CD4-positive, CD25-positive, alpha-beta regulatory T cell (primary cell): ENCODE results near the gene PRDM12. TPM values are rescaled to one million over a fixed set of nuclear protein-coding genes. Genes with fewer than 3 reads are reported as not detected.

Experiments
- ATAC-seq, 2 donors: fragments of 150-1000 bp; cut with Tn5 transposase; one replicate each; pipeline ENCODE4 v1.10.0; 2021; ENCODE audit warnings: low read depth in 2 of 2, moderate number of reproducible peaks in 2 of 2, moderate library complexity in 1 of 2
- DNase-seq, 3 donors: peaks; one replicate each; pipeline versions ENCODE4 v3.0.0 to v3.0.0-alpha.2; 2012 to 2022; ENCODE audit warnings: mixed read lengths in 1 of 3
- H3K27ac ChIP-seq: one replicate; pipeline ENCODE4 v1.7.0; 2013; ENCODE audit warnings: mild to moderate bottlenecking, low read length; ENCODE audit not compliant: insufficient read depth, poor library complexity, severe bottlenecking
- H3K27me3 ChIP-seq: one replicate; pipeline ENCODE4 v1.7.0; 2013; ENCODE audit warnings: low read length; ENCODE audit not compliant: control insufficient read depth, insufficient read depth
- H3K36me3 ChIP-seq: one replicate; pipeline ENCODE4 v1.7.0; 2013; ENCODE audit warnings: mild to moderate bottlenecking, low read length, moderate library complexity; ENCODE audit not compliant: control insufficient read depth, insufficient read depth
- H3K4me1 ChIP-seq: 2 replicates; pipeline ENCODE4 v1.7.0; 2013; ENCODE audit warnings: mild to moderate bottlenecking, low read length; ENCODE audit not compliant: insufficient read depth, control insufficient read depth, poor library complexity, severe bottlenecking
- H3K4me3 ChIP-seq: one replicate; pipeline ENCODE4 v1.7.0; 2013; ENCODE audit warnings: low read depth, mild to moderate bottlenecking, low read length, moderate library complexity
- H3K9me3 ChIP-seq, 2 experiments: 1 replicate in 1 of 2; 2 replicates in 1 of 2; pipeline ENCODE4 v1.7.0; 2013; ENCODE audit warnings: low read length in 2 of 2, mild to moderate bottlenecking in 1 of 2, moderate library complexity in 1 of 2; ENCODE audit not compliant: control insufficient read depth in 2 of 2
- H3K27ac Mint-ChIP-seq, 3 donors: one replicate each; pipeline ENCODE4 v1.8.0; 2020 to 2022; ENCODE audit warnings: mild to moderate bottlenecking in 3 of 3, mixed read lengths in 3 of 3, moderate library complexity in 2 of 3
- H3K27me3 Mint-ChIP-seq: one replicate; pipeline ENCODE4 v1.8.0; 2022; ENCODE audit warnings: mild to moderate bottlenecking, mixed read lengths
- H3K36me3 Mint-ChIP-seq: one replicate; pipeline ENCODE4 v1.8.0; 2020; ENCODE audit warnings: mixed read lengths
- H3K4me1 Mint-ChIP-seq, 4 donors: one replicate each; pipeline ENCODE4 v1.8.0; 2020 to 2022; ENCODE audit warnings: mixed read lengths in 4 of 4, mild to moderate bottlenecking in 1 of 4
- H3K4me3 Mint-ChIP-seq, 4 donors: one replicate each; pipeline ENCODE4 v1.8.0; 2020 to 2022; ENCODE audit warnings: mild to moderate bottlenecking in 4 of 4, mixed read lengths in 4 of 4, moderate library complexity in 3 of 4
- H3K9me3 Mint-ChIP-seq, 7 donors: one replicate each; pipeline ENCODE4 v1.8.0; 2020 to 2022; ENCODE audit warnings: mixed read lengths in 7 of 7, mild to moderate bottlenecking in 3 of 7, moderate library complexity in 2 of 7
- polyA plus RNA-seq, 4 donors: library from polyadenylated mRNA; unstranded; fragments of 300-500 nt; fragmentation: Illumina TruSeq; gene quantifications; one replicate each; pipeline ENCODE4 v1.2.3, GENCODE V29; 2021
- total RNA-seq: library from RNA; stranded (reverse); gene quantifications from one replicate; pipeline ENCODE4 v1.2.3, GENCODE V29; 2022

The PRDM12 gene
- total and polyA plus RNA-seq, 5 donors from 2014 or later = 0.10 TPM; not detected in 4

GRCh38 chr9:130634191-130634768 is 30.1 kb upstream of the PRDM12 start:
- no peaks in the 10 kb centered on the region for H3K27me3 ChIP-seq
- Mint-ChIP-seq H3K27me3 (no peaks in the 10 kb centered on the region), H3K36me3 (peaks cover 41% of the 10 kb centered on the region), H3K9me3 (no peaks in the 10 kb centered on the region), H3K27ac (peak overlapping the region in 1 of 3 donors; percentile 64), H3K4me3 (no peak overlapping the region), H3K4me1 (no peaks in the 10 kb centered on the region)
- H3K4me1 ChIP-seq = no peaks in the 10 kb centered on the region
- H3K36me3 ChIP-seq = peaks cover 78% of the 10 kb centered on the region
- ATAC-seq (no peak), DNase-seq (no peak)
- no peak overlapping the region for H3K27ac ChIP-seq
- no peaks in the 10 kb centered on the region for H3K9me3 ChIP-seq
- H3K4me3 ChIP-seq = no peak overlapping the region

- H3K27me3 Mint-ChIP-seq = no peaks in the 10 kb centered on the region
- no peak overlapping the region for H3K4me3 Mint-ChIP-seq
- H3K27me3 ChIP-seq = no peaks in the 10 kb centered on the region
- H3K36me3 Mint-ChIP-seq = peaks cover 38% of the 10 kb centered on the region
- peak overlapping the region in 2 of 3 donors; percentile 36 to 64 for H3K27ac Mint-ChIP-seq
- no peaks in the 10 kb centered on the region for H3K4me1 ChIP-seq
- ATAC-seq (no peak), DNase-seq (no peak)
- H3K27ac ChIP-seq = no peak overlapping the region
- no peak overlapping the region for H3K4me3 ChIP-seq
- H3K36me3 ChIP-seq = peaks cover 75% of the 10 kb centered on the region
- H3K4me1 Mint-ChIP-seq = no peaks in the 10 kb centered on the region
- H3K9me3 ChIP-seq = no peaks in the 10 kb centered on the region
- H3K9me3 Mint-ChIP-seq = no peaks in the 10 kb centered on the region
Measured at GRCh38 chr9:130634801-130635200, 29.6 kb upstream of the PRDM12 start.

DNA sequence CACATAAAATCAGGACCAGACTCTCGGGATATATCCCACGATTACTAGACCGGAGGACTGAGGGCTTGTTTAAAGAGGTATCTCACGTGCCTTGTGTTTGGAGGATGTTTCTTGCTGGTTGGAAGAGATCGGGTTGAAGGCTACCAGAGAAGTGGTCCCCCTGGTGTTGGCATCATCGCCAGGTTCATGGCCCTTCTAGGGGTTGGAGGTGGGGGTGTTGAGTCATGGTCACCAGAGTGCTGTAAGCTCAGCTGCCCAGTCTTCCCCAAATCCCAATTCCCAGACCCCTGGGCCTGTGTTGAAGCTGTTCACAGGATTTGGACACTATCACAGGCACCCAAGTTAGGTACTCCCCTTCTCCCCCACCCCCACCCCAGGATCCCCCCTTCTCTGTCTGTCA is 29.1 kb upstream of the PRDM12 start:
- Histone ChIP-seq H3K4me3 (no peak overlapping the region), H3K27ac (no peak overlapping the region), H3K27me3 (no peaks in the 10 kb centered on the region), H3K9me3 (no peaks in the 10 kb centered on the region), H3K36me3 (peaks cover 73% of the 10 kb centered on the region), H3K4me1 (no peaks in the 10 kb centered on the region)
- H3K4me1 Mint-ChIP-seq = no peaks in the 10 kb centered on the region
- H3K9me3 Mint-ChIP-seq = no peaks in the 10 kb centered on the region
- no peak for ATAC-seq
- no peak overlapping the region for H3K4me3 Mint-ChIP-seq
- H3K27ac Mint-ChIP-seq = no peak overlapping the region
- no peak for DNase-seq
- no peaks in the 10 kb centered on the region for H3K27me3 Mint-ChIP-seq
- peaks cover 38% of the 10 kb centered on the region for H3K36me3 Mint-ChIP-seq

DNA sequence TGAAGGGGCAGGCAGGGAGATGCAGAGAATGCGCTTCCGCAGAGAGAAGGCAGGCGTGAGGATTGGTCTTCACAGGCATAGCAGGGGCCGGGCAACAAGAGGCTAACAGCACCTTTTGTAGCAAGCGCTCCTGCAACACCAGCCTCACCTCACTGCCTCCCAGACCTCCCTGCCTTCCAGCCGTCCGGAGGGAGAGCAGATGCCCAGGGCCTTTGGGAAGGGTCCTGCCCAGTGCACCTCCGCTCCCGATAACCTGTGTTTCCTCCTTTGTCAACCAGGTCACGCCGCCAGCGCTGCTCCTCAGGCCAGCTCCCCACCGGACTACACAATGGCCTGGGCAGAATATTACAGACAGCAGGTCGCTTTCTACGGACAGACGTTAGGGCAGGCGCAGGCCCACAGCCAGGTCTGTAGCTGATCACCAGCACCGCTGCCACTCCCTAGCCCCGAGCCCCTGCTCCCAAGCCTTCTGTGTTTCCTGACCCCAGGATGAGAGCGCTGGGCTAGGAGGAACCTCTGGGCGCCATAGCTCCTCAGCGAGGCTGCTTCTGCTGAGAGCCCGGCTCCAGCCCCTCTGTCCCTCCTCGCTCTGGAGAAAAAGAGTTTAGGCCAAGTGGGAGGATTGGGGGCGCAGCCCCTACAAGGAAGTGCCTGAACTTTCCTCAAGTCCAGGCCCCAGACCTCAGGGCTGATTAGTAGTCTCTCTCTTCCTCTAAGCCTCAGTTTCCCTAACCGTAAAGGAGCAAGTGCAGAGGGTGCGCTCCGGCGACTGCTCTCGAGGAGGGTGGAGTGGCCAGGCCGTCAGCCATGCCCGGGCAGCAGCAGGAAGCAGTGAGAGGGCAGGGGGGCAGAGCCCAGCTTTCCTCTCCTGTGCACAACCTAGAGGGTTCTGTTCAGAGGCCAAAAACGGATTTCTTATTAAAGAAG is 28.4 kb upstream of the PRDM12 start:
- no peak for ATAC-seq
- peaks cover 38% of the 10 kb centered on the region for H3K36me3 Mint-ChIP-seq
- no peak overlapping the region for H3K27ac ChIP-seq

DNA sequence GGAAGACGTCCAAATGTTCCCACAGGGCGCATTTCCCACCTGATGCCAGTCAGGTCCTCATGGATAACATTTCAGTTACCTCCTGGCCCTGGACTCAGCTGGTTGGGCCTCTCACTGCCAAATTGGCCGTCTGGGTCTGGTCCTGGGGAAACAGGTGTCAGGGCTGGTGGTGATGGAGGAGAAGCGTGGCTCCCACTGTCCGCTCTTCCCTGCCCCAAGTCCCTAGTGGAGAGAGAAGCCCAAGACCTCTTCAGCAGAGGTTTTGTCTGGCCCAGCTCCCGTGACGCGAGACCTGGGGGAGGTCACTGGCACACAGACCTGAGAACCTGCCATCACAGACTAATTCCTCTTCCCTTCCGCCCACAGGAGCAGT is 27.8 kb upstream of the PRDM12 start:
- Mint-ChIP-seq H3K27me3 (no peaks in the 10 kb centered on the region), H3K27ac (no peak overlapping the region), H3K4me3 (no peak overlapping the region), H3K9me3 (no peaks in the 10 kb centered on the region), H3K4me1 (no peaks in the 10 kb centered on the region), H3K36me3 (peaks cover 37% of the 10 kb centered on the region)
- peaks cover 60% of the 10 kb centered on the region for H3K36me3 ChIP-seq
- no peak overlapping the region for H3K4me3 ChIP-seq
- H3K4me1 ChIP-seq = no peaks in the 10 kb centered on the region
- no peaks in the 10 kb centered on the region for H3K9me3 ChIP-seq
- DNase-seq (no peak), ATAC-seq (no peak)
- H3K27me3 ChIP-seq = no peaks in the 10 kb centered on the region
- no peak overlapping the region for H3K27ac ChIP-seq

More for the DNA sequence above, 28.4 kb upstream of the PRDM12 start:
- Mint-ChIP-seq H3K27ac (peak overlapping the region in 1 of 3 donors; percentile 74), H3K4me1 (no peaks in the 10 kb centered on the region), H3K9me3 (no peaks in the 10 kb centered on the region), H3K27me3 (no peaks in the 10 kb centered on the region), H3K4me3 (no peak overlapping the region)
- no peaks in the 10 kb centered on the region for H3K27me3 ChIP-seq
- no peaks in the 10 kb centered on the region for H3K9me3 ChIP-seq
- DNase-seq = no peak
- H3K36me3 ChIP-seq = peaks cover 66% of the 10 kb centered on the region
- H3K4me3 ChIP-seq = no peak overlapping the region
- no peaks in the 10 kb centered on the region for H3K4me1 ChIP-seq

GRCh38 chr9:130638284-130639123 is 25.9 kb upstream of the PRDM12 start:
- no peaks in the 10 kb centered on the region for H3K4me1 ChIP-seq
- no peak for ATAC-seq
- no peaks in the 10 kb centered on the region for H3K27me3 ChIP-seq
- Mint-ChIP-seq H3K4me3 (no peak overlapping the region), H3K4me1 (no peaks in the 10 kb centered on the region), H3K36me3 (peaks cover 29% of the 10 kb centered on the region), H3K27me3 (no peaks in the 10 kb centered on the region), H3K27ac (no peak overlapping the region), H3K9me3 (no peaks in the 10 kb centered on the region)
- H3K27ac ChIP-seq = no peak overlapping the region
- no peaks in the 10 kb centered on the region for H3K9me3 ChIP-seq
- H3K4me3 ChIP-seq = no peak overlapping the region
- no peak for DNase-seq
- peaks cover 45% of the 10 kb centered on the region for H3K36me3 ChIP-seq

DNA sequence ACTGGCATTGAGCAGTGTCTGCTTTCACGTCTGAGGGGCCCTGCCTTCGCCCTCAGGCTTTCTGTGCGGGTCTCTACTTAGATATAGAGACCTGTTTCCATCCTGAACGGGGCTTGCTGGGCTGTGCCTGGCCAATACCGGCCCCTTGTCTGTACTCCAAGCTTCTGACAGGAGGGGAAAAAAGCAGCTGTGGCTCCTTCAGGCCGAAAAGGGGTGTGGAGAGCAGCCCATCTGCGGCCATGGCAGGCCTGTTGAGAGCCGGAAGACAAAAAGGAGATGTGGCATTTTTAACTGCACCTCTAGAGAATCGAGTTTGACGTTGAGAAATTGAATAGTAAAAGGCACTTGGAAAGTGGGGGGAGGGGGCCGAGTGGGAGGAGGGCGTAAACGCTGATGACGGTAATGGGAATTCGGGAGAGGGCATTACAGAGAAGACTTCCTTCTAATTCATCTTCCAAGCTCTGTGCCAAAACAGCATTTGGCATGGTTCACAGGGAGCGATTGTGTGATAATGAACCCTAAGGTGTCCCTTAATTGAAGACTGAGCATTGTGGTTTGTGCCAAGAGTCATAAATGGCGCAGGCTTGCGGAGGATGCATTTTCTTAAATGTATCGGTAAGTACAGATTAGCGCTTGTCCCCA is 25.1 kb upstream of the PRDM12 start:
- Histone ChIP-seq H3K4me3 (no peak overlapping the region), H3K36me3 (peaks cover 37% of the 10 kb centered on the region), H3K27ac (no peak overlapping the region), H3K27me3 (no peaks in the 10 kb centered on the region), H3K4me1 (no peaks in the 10 kb centered on the region), H3K9me3 (no peaks in the 10 kb centered on the region)
- no peak overlapping the region for H3K27ac Mint-ChIP-seq
- no peaks in the 10 kb centered on the region for H3K4me1 Mint-ChIP-seq
- ATAC-seq (no peak), DNase-seq (no peak)
- H3K9me3 Mint-ChIP-seq = no peaks in the 10 kb centered on the region
- no peak overlapping the region for H3K4me3 Mint-ChIP-seq
- no peaks in the 10 kb centered on the region for H3K27me3 Mint-ChIP-seq
- H3K36me3 Mint-ChIP-seq = peaks cover 29% of the 10 kb centered on the region
